BE2C (cell line): ENCODE measurements around the gene BTBD8. TPM values are rescaled to one million over a fixed set of nuclear protein-coding genes. Genes with fewer than 3 reads are reported as not detected.

ENCODE experiments used
- DNase-seq: peaks from one replicate; pipeline ENCODE4 v3.0.0-alpha.2; 2020
- H3K27me3 ChIP-seq: fragments of 250-450 bp; sonication (Bioruptor Pico); 2 replicates; pipeline ENCODE4 v1.5.1; 2020; ENCODE audit warnings: mild to moderate bottlenecking
- H3K36me3 ChIP-seq: fragments of 250-450 bp; sonication (Bioruptor Pico); 2 replicates; pipeline ENCODE4 v1.5.1; 2020; ENCODE audit warnings: mild to moderate bottlenecking
- H3K4me1 ChIP-seq: fragments of 250-450 bp; sonication (Bioruptor Pico); 2 replicates; pipeline ENCODE4 v1.5.1; 2020
- H3K4me3 ChIP-seq: 2 replicates; pipeline ENCODE4 v1.5.1; 2011; ENCODE audit warnings: low read depth, low read length
- H3K9me3 ChIP-seq: fragments of 250-450 bp; sonication (Bioruptor Pico); 2 replicates; pipeline ENCODE4 v1.5.1; 2020
- polyA plus RNA-seq: library from polyadenylated mRNA; unstranded; fragments of >200 nt; gene quantifications from one replicate; pipeline ENCODE4 v1.2.1, GENCODE V29; 2012; ENCODE audit warnings: low read depth, missing spikeins; ENCODE audit not compliant: insufficient read length, insufficient read depth
- TF ChIP-seq, protein P1 (sequence below): IDR thresholded peaks from 2 replicates; pipeline ENCODE4 v1.5.1; 2012; ENCODE audit warnings: mild to moderate bottlenecking, low read depth, low read length

BTBD8 gene
- not detected for polyA plus RNA-seq

- Histone ChIP-seq H3K4me1 (no peaks in the 10 kb centered on the region), H3K9me3 (no peaks in the 10 kb centered on the region), H3K27me3 (no peaks in the 10 kb centered on the region), H3K36me3 (no peaks in the 10 kb centered on the region), H3K4me3 (peak within 1 kb of the TSS; percentile 65)
- TF ChIP-seq, protein P1, sequence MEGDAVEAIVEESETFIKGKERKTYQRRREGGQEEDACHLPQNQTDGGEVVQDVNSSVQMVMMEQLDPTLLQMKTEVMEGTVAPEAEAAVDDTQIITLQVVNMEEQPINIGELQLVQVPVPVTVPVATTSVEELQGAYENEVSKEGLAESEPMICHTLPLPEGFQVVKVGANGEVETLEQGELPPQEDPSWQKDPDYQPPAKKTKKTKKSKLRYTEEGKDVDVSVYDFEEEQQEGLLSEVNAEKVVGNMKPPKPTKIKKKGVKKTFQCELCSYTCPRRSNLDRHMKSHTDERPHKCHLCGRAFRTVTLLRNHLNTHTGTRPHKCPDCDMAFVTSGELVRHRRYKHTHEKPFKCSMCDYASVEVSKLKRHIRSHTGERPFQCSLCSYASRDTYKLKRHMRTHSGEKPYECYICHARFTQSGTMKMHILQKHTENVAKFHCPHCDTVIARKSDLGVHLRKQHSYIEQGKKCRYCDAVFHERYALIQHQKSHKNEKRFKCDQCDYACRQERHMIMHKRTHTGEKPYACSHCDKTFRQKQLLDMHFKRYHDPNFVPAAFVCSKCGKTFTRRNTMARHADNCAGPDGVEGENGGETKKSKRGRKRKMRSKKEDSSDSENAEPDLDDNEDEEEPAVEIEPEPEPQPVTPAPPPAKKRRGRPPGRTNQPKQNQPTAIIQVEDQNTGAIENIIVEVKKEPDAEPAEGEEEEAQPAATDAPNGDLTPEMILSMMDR: no peak
- peak; percentile 24 for DNase-seq
Measured at GRCh38 chr1:92080128-92080985, at the start of gene BTBD8. TSS of gene BTBD8 (plus strand) at chr1:92080345. CDS start at chr1:92080572, 227 bp downstream.

DNA sequence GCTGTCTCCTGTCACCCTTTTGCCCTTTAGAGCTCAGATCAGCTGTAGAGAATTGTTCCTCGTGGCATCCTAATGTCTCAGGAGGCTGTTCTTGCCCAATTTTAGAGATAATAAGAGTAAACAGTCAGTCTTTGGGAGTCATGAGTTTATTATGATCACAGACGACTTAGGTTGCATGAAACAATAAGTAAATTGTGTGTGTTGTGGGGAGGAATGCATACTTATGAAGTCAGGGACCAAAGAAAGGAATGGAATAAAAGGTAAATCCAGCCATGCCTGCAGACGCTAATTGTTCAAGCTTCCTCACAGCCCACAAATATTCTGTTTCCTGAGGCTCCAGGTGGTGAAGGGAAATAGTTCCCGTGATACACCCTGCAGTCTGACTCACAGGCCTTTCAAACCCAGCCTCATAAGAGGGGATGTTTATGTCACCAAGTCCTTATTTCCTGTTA is 49.5 kb upstream of the BTBD8 start:
- DNase-seq: no peak
- H3K9me3 ChIP-seq: no peaks in the 10 kb centered on the region

DNA sequence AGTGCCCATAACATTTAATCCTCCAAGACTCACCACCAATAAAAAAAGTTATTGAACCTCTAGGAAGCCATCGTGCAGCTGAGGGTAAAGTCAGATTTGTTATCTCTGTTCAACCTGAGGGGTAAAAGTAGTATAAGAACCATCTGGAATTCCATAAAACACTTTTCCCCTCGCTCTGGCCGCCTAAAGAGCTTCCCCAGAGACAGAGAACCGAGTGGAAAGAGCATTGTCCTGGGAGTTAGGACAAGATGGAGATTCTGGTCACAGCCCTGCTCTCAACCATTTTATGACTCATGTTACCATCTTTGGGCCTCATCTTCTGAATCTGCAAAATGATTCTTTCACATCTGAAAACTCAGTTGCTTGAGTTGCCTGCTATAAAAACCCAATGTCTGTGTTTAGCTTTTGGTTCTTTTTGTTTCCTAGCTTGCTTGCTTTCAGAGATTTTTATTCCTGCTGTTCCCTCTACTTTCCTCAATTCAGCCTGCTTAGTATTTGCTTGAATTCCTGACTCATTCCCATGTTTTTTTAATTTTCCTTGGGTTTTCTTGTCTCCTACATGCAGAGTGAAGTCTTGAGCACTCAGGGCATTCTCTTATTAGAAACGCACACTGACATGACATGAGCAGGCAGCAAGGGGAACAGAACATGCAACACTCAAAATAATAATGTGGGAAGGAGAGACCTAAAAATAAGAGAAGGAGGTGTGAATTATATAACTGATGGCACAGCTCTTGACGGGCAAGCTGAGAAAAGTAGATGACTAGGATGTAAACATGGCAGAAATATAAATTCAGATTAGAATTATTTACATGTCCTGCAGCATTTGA is 48.6 kb upstream of the BTBD8 start:
- DNase-seq: no peak
- no peaks in the 10 kb centered on the region for H3K36me3 ChIP-seq
- peaks cover 15% of the 10 kb centered on the region for H3K27me3 ChIP-seq
- H3K4me3 ChIP-seq: no peak overlapping the region
- no peaks in the 10 kb centered on the region for H3K9me3 ChIP-seq
- TF ChIP-seq, protein P1: no peak
- H3K4me1 ChIP-seq: no peaks in the 10 kb centered on the region

More for the DNA sequence above, 49.5 kb upstream of the BTBD8 start:
- TF ChIP-seq, protein P1: no peak
- Histone ChIP-seq H3K27me3 (peaks cover 11% of the 10 kb centered on the region), H3K4me1 (no peaks in the 10 kb centered on the region), H3K4me3 (no peak overlapping the region), H3K36me3 (no peaks in the 10 kb centered on the region)

GRCh38 chr1:92037400-92037799 is 42.7 kb upstream of the BTBD8 start:
- DNase-seq: no peak
- no peaks in the 10 kb centered on the region for H3K4me1 ChIP-seq
- TF ChIP-seq, protein P1: no peak
- H3K4me3 ChIP-seq: no peak overlapping the region
- no peaks in the 10 kb centered on the region for H3K9me3 ChIP-seq
- peaks cover 4% of the 10 kb centered on the region; the same call in 1 of the 2 replicates for H3K27me3 ChIP-seq
- H3K36me3 ChIP-seq: no peaks in the 10 kb centered on the region

GRCh38 chr1:92038695-92039346 is 41.3 kb upstream of the BTBD8 start:
- Histone ChIP-seq H3K36me3 (no peaks in the 10 kb centered on the region), H3K27me3 (peaks cover 4% of the 10 kb centered on the region; the same call in 1 of the 2 replicates), H3K4me3 (no peak overlapping the region), H3K9me3 (no peaks in the 10 kb centered on the region), H3K4me1 (no peaks in the 10 kb centered on the region)
- no peak for DNase-seq
- TF ChIP-seq, protein P1: no peak
